Muscle layer of duodenum (tissue), 2 donors: ENCODE measurements around the gene CCK.
A peak's percentile ranks its signal among the peaks of the same experiment; 100 is the strongest.

Source experiments
- H3K27ac ChIP-seq: one replicate; pipeline ENCODE4 v1.7.0; 2013; ENCODE audit warnings: mild to moderate bottlenecking, low read length
- H3K27me3 ChIP-seq: one replicate; pipeline ENCODE4 v1.7.0; 2013; ENCODE audit warnings: low read depth, mild to moderate bottlenecking, control low read depth, low read length
- H3K36me3 ChIP-seq, 2 donors: one replicate each; pipeline ENCODE4 v1.7.0; 2013; ENCODE audit warnings: low read length in 2 of 2, control low read depth in 1 of 2, mild to moderate bottlenecking in 1 of 2; ENCODE audit not compliant: insufficient read depth in 2 of 2, control insufficient read depth in 1 of 2
- H3K4me1 ChIP-seq, 2 donors: one replicate each; pipeline ENCODE4 v1.7.0; 2013; ENCODE audit warnings: low read length in 2 of 2, mild to moderate bottlenecking in 2 of 2, control low read depth in 1 of 2, moderate library complexity in 1 of 2; ENCODE audit not compliant: insufficient read depth in 2 of 2, control insufficient read depth in 1 of 2
- H3K4me3 ChIP-seq, 2 donors: one replicate each; pipeline ENCODE4 v1.7.0; 2013; ENCODE audit warnings: low read length in 2 of 2, low read depth in 1 of 2, mild to moderate bottlenecking in 1 of 2
- H3K9me3 ChIP-seq, 2 donors: one replicate each; pipeline ENCODE4 v1.7.0; 2013; ENCODE audit warnings: low read length in 2 of 2, control low read depth in 1 of 2, mild to moderate bottlenecking in 1 of 2; ENCODE audit not compliant: control insufficient read depth in 1 of 2
- donor health status: healthy.

The CCK gene

GRCh38 chr3:42267878-42268277 is 1.9 kb upstream of the CCK start:
- Histone ChIP-seq H3K27me3 (peaks cover 31% of the 10 kb centered on the region), H3K4me1 (peaks cover 0 to 29% of the 10 kb centered on the region in 2 donors), H3K9me3 (peaks cover 0 to 4% of the 10 kb centered on the region in 2 donors), H3K36me3 (no peaks in the 10 kb centered on the region), H3K4me3 (no peak overlapping the region), H3K27ac (no peak overlapping the region)

- Histone ChIP-seq H3K9me3 (no peaks in the 10 kb centered on the region), H3K4me1 (peaks cover 0 to 30% of the 10 kb centered on the region in 2 donors), H3K27ac (no peak overlapping the region), H3K36me3 (no peaks in the 10 kb centered on the region), H3K27me3 (peaks cover 29% of the 10 kb centered on the region), H3K4me3 (peak overlapping the region in 1 of 2 donors; percentile 60)
Measured at GRCh38 chr3:42265059-42265991, 660 bp downstream of the CCK start.

GRCh38 chr3:42264399-42265058 is 1.5 kb downstream of the CCK start:
- Histone ChIP-seq H3K9me3 (no peaks in the 10 kb centered on the region), H3K27ac (no peak overlapping the region), H3K4me3 (peak overlapping the region in 1 of 2 donors; percentile 60), H3K4me1 (peaks cover 0 to 30% of the 10 kb centered on the region in 2 donors), H3K27me3 (peaks cover 29% of the 10 kb centered on the region), H3K36me3 (no peaks in the 10 kb centered on the region)

DNA sequence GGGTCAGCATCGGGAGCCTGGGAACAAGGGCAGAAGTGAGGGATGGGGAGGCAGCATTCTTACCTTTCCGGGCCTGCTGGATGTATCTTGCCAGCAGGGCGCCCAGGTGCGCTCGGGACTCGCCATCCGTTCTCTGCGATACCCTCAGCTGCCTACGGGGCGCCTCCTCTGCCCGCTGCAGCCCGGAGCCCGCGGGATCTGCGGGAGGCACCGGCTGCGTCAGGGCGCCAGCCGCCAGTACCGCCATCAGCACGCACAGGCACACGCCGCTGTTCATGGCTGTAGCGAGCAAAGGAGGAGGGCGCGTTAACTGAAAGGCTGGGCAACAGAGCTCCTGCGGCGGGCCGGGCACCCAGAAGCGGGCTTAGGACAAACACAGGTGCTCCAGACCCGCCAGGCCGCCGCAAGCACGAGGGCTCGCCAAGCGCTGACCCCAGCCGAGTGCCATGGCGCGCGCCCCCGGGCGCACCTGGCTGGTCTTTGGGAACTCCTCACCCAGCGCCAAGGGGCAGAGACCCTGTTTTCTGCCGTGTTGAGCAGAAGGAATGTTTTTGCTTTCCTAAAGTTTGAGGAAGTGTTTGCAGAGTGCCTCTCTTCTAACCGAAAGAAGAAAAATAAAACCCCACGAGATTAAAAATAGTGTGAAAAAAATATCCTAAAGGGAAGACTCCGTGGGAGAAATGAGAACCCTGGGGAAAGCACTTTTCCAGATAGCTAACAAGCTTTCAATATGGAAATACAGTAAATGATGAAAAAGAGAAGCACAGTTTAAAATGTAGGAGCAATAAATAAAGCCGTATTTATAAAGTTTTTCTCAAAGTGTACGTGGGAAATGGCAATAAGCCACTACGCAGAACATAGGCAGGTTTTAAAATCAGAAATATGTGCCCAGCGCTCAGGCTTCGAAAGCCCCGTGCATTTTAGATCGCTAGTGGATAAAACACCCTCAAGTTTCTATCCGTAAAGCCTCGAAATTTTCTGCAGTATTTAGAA is 2.3 kb downstream of the CCK start:
- Histone ChIP-seq H3K4me3 (peak overlapping the region; percentile 26 to 60), H3K9me3 (no peaks in the 10 kb centered on the region), H3K4me1 (peaks cover 0 to 30% of the 10 kb centered on the region in 2 donors), H3K27ac (no peak overlapping the region), H3K27me3 (peaks cover 29% of the 10 kb centered on the region), H3K36me3 (no peaks in the 10 kb centered on the region)

- H3K9me3 ChIP-seq: no peaks in the 10 kb centered on the region
- H3K4me3 ChIP-seq: no peak overlapping the region
- no peak overlapping the region for H3K27ac ChIP-seq
- H3K27me3 ChIP-seq: peaks cover 29% of the 10 kb centered on the region
- H3K36me3 ChIP-seq: no peaks in the 10 kb centered on the region
- peaks cover 0 to 30% of the 10 kb centered on the region in 2 donors for H3K4me1 ChIP-seq
Measured at GRCh38 chr3:42262525-42262924, 3.5 kb downstream of the CCK start.

GRCh38 chr3:42257007-42257406 is 9.0 kb downstream of the CCK start:
- no peaks in the 10 kb centered on the region for H3K9me3 ChIP-seq
- H3K36me3 ChIP-seq: no peaks in the 10 kb centered on the region
- H3K27ac ChIP-seq: no peak overlapping the region
- H3K4me3 ChIP-seq: no peak overlapping the region
- no peaks in the 10 kb centered on the region for H3K4me1 ChIP-seq
- H3K27me3 ChIP-seq: no peaks in the 10 kb centered on the region

DNA sequence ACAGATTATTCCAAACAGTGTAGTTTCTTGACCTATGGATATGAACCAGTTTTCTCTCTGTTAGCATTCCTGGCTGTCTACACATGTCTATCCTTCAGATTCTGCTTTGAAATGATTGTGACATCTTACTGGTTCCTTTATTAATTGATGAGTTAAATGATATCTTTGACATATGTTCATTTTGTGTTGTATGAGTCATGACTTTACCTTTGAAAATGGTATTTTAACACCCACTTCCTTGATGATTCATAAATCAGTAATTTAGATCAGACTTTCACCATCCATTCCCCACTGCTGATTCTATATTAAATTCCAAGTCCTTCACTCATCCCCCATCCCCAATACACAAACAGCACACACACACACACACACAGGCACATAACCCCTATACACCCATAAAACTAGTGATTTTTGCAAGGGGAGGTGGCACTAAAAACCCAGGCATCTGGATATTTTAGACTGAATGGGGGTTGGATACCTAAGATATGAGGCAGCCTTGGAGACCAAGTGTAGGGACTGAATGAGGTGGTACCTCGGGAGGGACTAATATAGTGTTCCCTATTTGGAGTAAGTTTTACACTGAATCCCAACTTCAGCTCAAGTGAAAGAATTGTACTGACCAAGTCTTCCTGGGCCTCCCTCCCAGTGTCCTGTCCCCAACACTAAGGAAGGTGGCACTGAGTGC is 9.7 kb downstream of the CCK start:
- Histone ChIP-seq H3K4me3 (no peak overlapping the region), H3K27ac (no peak overlapping the region), H3K27me3 (no peaks in the 10 kb centered on the region), H3K4me1 (no peaks in the 10 kb centered on the region), H3K9me3 (no peaks in the 10 kb centered on the region), H3K36me3 (no peaks in the 10 kb centered on the region)

DNA sequence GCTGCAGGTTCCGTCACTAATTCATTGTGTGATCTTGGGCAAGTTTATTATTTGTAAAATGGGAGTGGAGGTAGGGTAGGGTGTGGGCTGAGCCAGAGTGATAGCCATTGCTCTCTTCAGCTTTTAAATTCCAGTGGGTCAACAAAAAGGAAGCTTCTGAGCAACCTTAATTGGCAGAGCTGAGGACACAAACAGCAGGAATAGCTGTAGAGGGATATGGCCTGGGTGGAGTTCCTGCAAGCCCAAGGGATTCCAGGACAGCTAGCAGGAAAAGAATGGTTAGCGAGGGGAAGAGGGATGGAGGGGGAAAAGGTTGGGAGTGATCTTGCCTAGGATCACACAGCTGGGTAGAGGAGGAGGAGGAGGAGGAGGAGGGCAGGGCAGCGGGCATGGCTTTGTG is 11.4 kb downstream of the CCK start:
- no peak overlapping the region for H3K4me3 ChIP-seq
- no peaks in the 10 kb centered on the region for H3K9me3 ChIP-seq
- H3K27me3 ChIP-seq: no peaks in the 10 kb centered on the region
- no peak overlapping the region for H3K27ac ChIP-seq
- no peaks in the 10 kb centered on the region for H3K36me3 ChIP-seq
- no peaks in the 10 kb centered on the region for H3K4me1 ChIP-seq

DNA sequence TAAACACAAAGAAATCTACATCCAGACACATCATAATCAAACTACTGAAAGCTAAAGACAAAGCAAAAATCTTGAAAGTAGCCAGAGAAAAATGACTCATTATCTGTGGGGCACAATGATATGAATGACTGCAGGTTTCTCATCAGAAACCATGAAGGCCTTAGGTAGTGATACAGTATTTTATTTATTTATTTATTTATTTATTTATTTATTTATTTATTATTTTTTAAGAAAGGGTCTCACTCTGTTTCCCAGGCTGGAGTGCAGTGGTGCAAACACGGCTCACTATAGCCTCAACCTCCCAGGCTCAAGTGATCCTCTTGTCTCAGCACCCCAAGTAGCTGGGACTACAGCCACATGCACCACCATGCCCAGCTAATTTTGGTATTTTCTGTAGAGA is 15.2 kb downstream of the CCK start:
- no peaks in the 10 kb centered on the region for H3K4me1 ChIP-seq
- H3K4me3 ChIP-seq: no peak overlapping the region
- H3K27me3 ChIP-seq: peaks cover 7% of the 10 kb centered on the region
- no peaks in the 10 kb centered on the region for H3K36me3 ChIP-seq
- H3K9me3 ChIP-seq: no peaks in the 10 kb centered on the region
- no peak overlapping the region for H3K27ac ChIP-seq

DNA sequence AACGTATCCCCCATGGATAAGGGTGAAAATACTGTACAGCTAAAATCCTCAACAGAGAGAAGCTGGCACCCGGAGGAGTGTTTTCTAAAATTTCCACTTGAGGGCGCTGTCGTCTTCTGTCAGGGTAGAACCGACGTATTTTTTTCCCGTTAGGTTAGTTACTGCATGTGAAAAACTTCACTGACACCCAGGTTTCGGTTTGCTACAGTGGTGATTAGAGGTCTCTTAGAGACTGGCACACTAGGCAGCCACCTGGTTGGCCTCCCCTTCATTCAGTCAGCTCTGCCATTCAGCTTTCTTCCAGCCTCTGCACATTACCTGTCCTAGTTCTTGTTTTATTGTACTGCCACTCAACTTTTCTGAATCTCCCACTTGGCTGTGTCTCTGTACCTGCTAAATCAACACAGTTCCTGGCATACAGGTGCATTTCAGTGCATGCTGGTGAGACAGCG is 18.4 kb downstream of the CCK start:
- Histone ChIP-seq H3K4me1 (no peaks in the 10 kb centered on the region), H3K9me3 (no peaks in the 10 kb centered on the region), H3K36me3 (no peaks in the 10 kb centered on the region), H3K27me3 (peaks cover 7% of the 10 kb centered on the region), H3K27ac (no peak overlapping the region), H3K4me3 (no peak overlapping the region)
